Activated CD4-positive, alpha-beta T cell treated with anti-CD3 and anti-CD28 coated beads for 36 hours (primary cell): ENCODE data around the gene LRRC37B. TPM values are rescaled to one million over a fixed set of nuclear protein-coding genes. Genes with fewer than 3 reads are reported as not detected.
"Not testable (repeated sequence)": the region's sequence is repeated elsewhere in the genome, so short reads cannot be mapped to it uniquely, and the experiment has no call there.

Source experiments
- ATAC-seq: fragments of 200-7000 bp; cut with Tn5 transposase; one replicate; pipeline ENCODE4 v1.10.0; 2021; ENCODE audit warnings: mild to moderate bottlenecking, moderate library complexity
- CTCF ChIA-PET: fragments of 350-600 bp; sonication (Branson Sonifier 250); formaldehyde crosslinking; loops from one replicate; lab custom pipeline; 2021; ENCODE audit warnings: antibody characterized with exemption; lab: Charles Lee
- POLR2A ChIA-PET: fragments of 350-600 bp; sonication (Branson Sonifier 250); formaldehyde crosslinking; loops from one replicate; lab custom pipeline; 2021; ENCODE audit warnings: antibody characterized with exemption, inconsistent platforms; lab: Charles Lee
- DNase-seq: peaks from one replicate; pipeline ENCODE4 v3.0.0-alpha.2; 2020
- H3K27ac Mint-ChIP-seq: one replicate; pipeline ENCODE4 v1.8.0; 2021; ENCODE audit warnings: mixed read lengths
- H3K27me3 Mint-ChIP-seq: one replicate; pipeline ENCODE4 v1.8.0; 2021; ENCODE audit warnings: mixed read lengths
- H3K36me3 Mint-ChIP-seq: one replicate; pipeline ENCODE4 v1.8.0; 2021; ENCODE audit warnings: low read depth, mixed read lengths
- H3K4me1 Mint-ChIP-seq: one replicate; pipeline ENCODE4 v1.8.0; 2021; ENCODE audit warnings: mixed read lengths
- H3K4me3 Mint-ChIP-seq: one replicate; pipeline ENCODE4 v1.8.0; 2021; ENCODE audit warnings: mild to moderate bottlenecking, moderate library complexity, mixed read lengths
- H3K9me3 Mint-ChIP-seq: one replicate; pipeline ENCODE4 v1.8.0; 2021; ENCODE audit warnings: low read depth, mixed read lengths
- intact Hi-C, 2 experiments: fragments of 100-400 bp; cut with DNase I in 1 of 2; cut with micrococcal nuclease in 1 of 2; formaldehyde crosslinking; loops; one replicate each; pipeline versions ENCODE4 v1.14.2 to v1.15.1; 2022 to 2024; cut with DNase I, micrococcal nuclease
- total RNA-seq, 2 experiments: library from RNA; stranded (reverse); gene quantifications; one replicate each; pipeline ENCODE4 v1.2.3, GENCODE V29; 2021

Gene LRRC37B
- total RNA-seq, result 10 to 100 TPM; 14.3 to 16.6 TPM

DNA sequence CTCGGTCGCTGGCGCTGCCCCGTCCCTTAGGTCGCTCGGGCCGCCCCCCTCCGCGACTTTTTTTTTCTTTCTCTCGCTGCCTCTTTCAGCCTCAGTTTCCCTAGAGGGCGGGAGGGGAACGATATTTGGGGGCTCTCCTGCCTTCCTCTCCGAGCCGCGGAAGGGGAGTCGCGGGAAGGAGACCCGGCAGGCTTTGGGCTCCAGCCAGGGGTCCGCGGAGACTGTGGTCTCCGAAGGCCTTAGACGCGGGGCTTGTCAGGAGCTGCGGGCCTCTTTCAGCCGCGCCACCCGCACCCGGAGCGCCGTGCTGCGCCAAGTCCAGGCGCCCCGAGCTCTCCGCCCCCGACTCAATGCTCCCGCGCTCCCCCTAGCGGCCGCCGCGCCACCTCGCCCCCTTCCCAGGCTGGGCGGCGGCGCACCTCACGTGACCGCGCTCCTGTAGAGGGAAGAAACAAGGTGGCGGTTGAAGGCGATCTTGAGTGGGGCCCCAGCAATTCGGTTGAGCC, at the start of gene LRRC37B:
LRRC37B (plus strand) TSS at position 427 of the 506 bp plus-strand sequence. CDS start 14,010 bp downstream, outside the sequence.
- DNase-seq (peak; percentile 94), ATAC-seq (peak; percentile 91)
- Mint-ChIP-seq H3K36me3 (peaks cover 4% of the 10 kb centered on the region), H3K9me3 (no peaks in the 10 kb centered on the region), H3K4me3 (peak within 1 kb of the TSS; percentile 86), H3K4me1 (peaks cover 26% of the 10 kb centered on the region), H3K27ac (peak within 1 kb of the TSS; percentile 90), H3K27me3 (no peaks in the 10 kb centered on the region)
- CTCF ChIA-PET, result interaction anchor here (0.6 to 1.7 kb wide), 13 partner anchors 11 to 1147 kb away, joined by 3 to 7 read pairs (median 4); partner anchors contain the start of gene UTP6
- intact Hi-C loops, result loop anchor here in 1 of 2 experiments (1.0 to 5.0 kb wide), 7 partner anchors 70 to 515 kb away; partner anchors contain the start of genes RHOT1, SUZ12, UTP6 and ZNF207
- POLR2A ChIA-PET, result interaction anchor here (0.6 kb wide), 1 partner anchor 365 kb away, joined by 4 read pairs; no protein-coding TSS in a partner anchor

DNA sequence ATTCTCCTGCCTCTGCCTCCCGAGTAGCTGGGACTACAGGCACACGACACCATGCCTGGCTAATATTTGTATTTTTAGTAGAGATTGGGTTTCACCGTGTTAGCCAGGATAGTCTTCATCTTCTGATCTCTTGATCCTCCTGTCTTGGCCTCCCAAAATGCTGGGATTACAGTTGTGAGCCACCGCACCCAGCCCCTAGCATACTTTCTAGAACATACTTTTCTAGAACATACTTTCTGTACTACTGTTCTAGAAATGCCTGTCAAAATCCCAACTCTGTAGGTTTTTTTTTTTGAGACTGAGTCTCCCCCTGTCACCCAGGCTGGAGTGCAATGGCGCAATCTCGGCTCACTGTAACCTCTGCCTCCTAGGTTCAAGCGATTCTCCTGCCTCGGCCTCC, 43.1 kb upstream of the LRRC37B start:
- POLR2A ChIA-PET, DNase-seq, H3K9me3 Mint-ChIP-seq, H3K27ac Mint-ChIP-seq, H3K4me1 Mint-ChIP-seq, H3K4me3 Mint-ChIP-seq, ATAC-seq, H3K27me3 Mint-ChIP-seq, CTCF ChIA-PET, intact Hi-C loops: not testable (repeated sequence)
- peaks cover 41% of the 10 kb centered on the region for H3K36me3 Mint-ChIP-seq

DNA sequence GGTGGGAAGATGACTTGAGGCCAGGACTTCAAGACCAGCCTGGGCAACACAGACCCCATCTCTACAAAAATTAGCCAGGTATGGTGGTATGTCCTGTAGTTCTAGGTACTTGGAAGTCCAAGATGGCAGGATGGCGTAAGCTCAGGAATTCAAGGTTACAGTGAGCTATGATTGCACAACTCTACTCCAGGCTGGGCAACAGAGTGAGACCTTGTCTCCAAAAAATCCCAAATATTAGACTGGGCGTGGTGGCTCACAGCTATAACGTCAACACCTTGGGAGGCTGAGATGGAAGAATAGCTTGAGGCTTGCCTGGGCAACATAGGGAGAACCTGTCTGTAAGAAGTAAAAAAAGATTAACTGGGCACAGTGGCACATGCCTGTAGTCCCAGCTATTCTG, 39.5 kb upstream of the LRRC37B start:
- intact Hi-C loops, result no loop called here

DNA sequence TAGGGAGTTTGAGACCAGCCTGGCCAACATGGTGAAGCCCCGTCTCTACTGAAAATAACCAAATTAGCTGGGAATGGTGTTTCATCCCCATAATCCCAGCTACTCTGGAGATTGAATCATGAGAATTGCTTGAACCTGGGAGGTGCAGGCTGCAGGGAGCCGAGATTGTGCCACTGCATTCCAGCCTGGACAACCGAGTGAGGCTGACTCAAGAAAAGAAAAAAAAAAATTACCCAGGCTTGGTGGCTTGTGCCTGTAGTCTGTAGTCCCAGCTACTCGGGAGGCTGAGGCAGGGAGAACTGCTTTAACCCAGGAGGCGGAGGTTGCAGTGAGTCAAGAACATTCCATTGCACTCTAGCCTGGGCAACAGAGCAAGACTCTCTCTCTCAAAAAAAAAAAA, 36.8 kb upstream of the LRRC37B start:
- intact Hi-C loops, POLR2A ChIA-PET, ATAC-seq, H3K27me3 Mint-ChIP-seq, H3K4me3 Mint-ChIP-seq, H3K9me3 Mint-ChIP-seq, CTCF ChIA-PET, H3K27ac Mint-ChIP-seq, H3K4me1 Mint-ChIP-seq, DNase-seq: not testable (repeated sequence)
- H3K36me3 Mint-ChIP-seq, result peaks cover 21% of the 10 kb centered on the region

More for the DNA sequence above, 39.5 kb upstream of the LRRC37B start:
- ChIA-PET CTCF (no interaction called here), POLR2A (no interaction called here)
- H3K4me3 Mint-ChIP-seq, result no peak overlapping the region
- no peak for ATAC-seq
- DNase-seq, result no peak
- H3K9me3 Mint-ChIP-seq, result no peaks in the 10 kb centered on the region
- peaks cover 6% of the 10 kb centered on the region for H3K4me1 Mint-ChIP-seq
- H3K27me3 Mint-ChIP-seq, result no peaks in the 10 kb centered on the region
- H3K27ac Mint-ChIP-seq, result no peak overlapping the region
- H3K36me3 Mint-ChIP-seq, result peaks cover 28% of the 10 kb centered on the region

DNA sequence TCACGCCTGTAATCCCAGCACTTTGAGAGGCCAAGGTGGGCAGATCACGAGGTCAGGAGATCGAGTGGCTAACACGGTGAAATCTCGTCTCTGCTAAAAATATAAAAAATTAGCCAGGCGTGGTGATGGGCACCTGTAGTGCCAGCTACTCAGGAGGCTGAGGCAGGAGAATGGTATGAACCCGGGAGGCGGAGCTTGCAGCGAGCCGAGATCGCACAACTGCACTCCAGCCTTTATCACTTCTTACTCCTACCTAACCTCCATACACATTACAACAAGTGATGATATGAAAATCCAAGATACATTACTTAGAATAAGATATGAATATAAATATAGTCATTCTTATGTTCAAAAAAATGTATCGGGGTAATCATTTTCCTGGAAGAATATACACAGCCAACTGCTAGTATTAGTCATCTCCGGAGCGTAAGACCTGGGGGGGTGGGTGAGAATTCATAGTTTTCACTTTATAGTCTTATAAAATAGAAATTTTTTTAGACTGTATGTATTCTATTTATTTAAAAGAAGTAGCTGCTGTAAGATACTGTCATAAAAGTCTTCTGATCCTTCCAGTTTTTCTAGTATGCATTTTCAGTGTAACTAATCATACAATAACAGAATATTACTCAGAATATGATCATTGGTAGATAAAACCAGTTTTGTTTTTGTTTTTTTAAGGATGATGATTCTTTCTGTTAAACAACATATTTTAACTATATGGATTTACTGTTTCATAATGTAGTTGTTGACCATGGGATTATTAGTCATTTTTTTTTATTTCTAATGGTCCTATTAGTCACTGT, 32.7 kb upstream of the LRRC37B start:
- ATAC-seq, H3K27me3 Mint-ChIP-seq, H3K9me3 Mint-ChIP-seq, POLR2A ChIA-PET, H3K27ac Mint-ChIP-seq, DNase-seq, H3K4me3 Mint-ChIP-seq, H3K4me1 Mint-ChIP-seq, intact Hi-C loops: not testable (repeated sequence)
- H3K36me3 Mint-ChIP-seq, result peaks cover 26% of the 10 kb centered on the region
- CTCF ChIA-PET, result interaction anchor here (0.6 kb wide), 1 partner anchor 19 kb away, joined by 4 read pairs; no protein-coding TSS in a partner anchor

DNA sequence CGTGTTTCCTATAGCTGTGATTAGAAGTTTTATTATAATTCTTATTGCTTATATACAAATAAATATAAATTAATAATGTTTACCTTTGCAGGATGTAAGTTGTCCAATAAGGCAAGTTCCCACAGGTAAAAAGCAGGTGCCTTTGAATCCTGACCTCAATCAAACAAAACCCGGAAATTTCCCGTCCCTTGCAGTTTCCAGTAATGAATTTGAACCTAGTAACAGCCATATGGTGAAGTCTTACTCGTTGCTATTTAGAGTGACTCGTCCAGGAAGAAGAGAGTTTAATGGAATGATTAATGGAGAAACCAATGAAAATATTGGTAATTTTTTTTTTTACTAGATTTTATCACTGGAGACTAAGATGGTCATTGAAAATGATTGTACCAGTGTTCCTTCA, 31.8 kb upstream of the LRRC37B start:
- H3K27ac Mint-ChIP-seq, CTCF ChIA-PET, H3K4me1 Mint-ChIP-seq, H3K27me3 Mint-ChIP-seq, H3K4me3 Mint-ChIP-seq, H3K9me3 Mint-ChIP-seq, ATAC-seq, intact Hi-C loops, POLR2A ChIA-PET, DNase-seq: not testable (repeated sequence)
- peaks cover 25% of the 10 kb centered on the region for H3K36me3 Mint-ChIP-seq

DNA sequence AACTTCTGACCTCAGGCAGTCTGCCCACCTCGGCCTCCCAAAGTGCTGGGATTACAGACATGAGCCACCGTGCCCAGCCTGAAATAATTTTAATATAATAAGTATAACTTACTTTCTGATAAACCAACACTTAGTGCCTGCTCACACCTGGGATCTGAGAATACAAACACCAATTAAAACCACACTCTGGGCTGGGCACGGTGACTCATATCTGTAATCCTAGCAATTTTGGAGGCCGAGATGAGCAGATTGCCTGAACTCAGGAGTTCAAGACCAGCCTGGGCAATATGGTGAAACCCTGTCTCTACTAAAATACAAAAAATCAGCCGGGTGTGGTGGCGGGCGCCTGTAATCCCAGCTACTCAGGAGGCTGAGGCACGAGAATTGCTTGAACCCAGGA, 15.4 kb upstream of the LRRC37B start:
- H3K27ac Mint-ChIP-seq, H3K27me3 Mint-ChIP-seq, H3K9me3 Mint-ChIP-seq, H3K4me1 Mint-ChIP-seq, DNase-seq, H3K4me3 Mint-ChIP-seq, CTCF ChIA-PET, ATAC-seq: not testable (repeated sequence)
- intact Hi-C loops, result loop anchor here (10.0 kb wide), 2 partner anchors 373 to 383 kb away; no protein-coding TSS in a partner anchor
- peaks cover 34% of the 10 kb centered on the region for H3K36me3 Mint-ChIP-seq
- POLR2A ChIA-PET, result interaction anchor here (0.6 kb wide), 1 partner anchor 108 kb away, joined by 3 read pairs; no protein-coding TSS in a partner anchor

DNA sequence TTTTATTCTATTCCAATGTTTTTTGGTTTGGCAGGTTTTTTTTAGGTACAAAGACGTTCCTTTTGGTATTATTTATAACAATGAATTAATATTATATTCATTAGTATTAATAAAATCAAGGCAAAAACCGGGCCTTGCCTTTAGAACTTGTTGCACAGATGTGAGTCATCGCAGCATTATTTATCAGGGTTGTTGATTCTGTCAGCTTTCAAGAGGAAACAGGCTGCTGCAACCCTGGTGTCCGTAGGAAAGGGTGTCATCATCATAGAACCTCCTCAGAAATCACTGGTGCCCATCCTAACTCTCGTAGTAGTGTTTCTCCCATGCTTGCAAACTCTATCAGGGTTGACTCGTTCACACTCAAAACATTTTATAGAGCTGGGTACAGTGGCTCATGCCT, 10.2 kb upstream of the LRRC37B start:
- peaks cover 32% of the 10 kb centered on the region for H3K36me3 Mint-ChIP-seq
- no peaks in the 10 kb centered on the region for H3K4me1 Mint-ChIP-seq
- DNase-seq (no peak), ATAC-seq (no peak)
- H3K4me3 Mint-ChIP-seq, result no peak overlapping the region
- intact Hi-C loops, result loop anchor here (5.0 to 10.0 kb wide), 3 partner anchors 40 to 378 kb away; no protein-coding TSS in a partner anchor
- ChIA-PET CTCF (no interaction called here), POLR2A (no interaction called here)
- H3K9me3 Mint-ChIP-seq, result no peaks in the 10 kb centered on the region
- H3K27me3 Mint-ChIP-seq, result no peaks in the 10 kb centered on the region
- H3K27ac Mint-ChIP-seq, result no peak overlapping the region

DNA sequence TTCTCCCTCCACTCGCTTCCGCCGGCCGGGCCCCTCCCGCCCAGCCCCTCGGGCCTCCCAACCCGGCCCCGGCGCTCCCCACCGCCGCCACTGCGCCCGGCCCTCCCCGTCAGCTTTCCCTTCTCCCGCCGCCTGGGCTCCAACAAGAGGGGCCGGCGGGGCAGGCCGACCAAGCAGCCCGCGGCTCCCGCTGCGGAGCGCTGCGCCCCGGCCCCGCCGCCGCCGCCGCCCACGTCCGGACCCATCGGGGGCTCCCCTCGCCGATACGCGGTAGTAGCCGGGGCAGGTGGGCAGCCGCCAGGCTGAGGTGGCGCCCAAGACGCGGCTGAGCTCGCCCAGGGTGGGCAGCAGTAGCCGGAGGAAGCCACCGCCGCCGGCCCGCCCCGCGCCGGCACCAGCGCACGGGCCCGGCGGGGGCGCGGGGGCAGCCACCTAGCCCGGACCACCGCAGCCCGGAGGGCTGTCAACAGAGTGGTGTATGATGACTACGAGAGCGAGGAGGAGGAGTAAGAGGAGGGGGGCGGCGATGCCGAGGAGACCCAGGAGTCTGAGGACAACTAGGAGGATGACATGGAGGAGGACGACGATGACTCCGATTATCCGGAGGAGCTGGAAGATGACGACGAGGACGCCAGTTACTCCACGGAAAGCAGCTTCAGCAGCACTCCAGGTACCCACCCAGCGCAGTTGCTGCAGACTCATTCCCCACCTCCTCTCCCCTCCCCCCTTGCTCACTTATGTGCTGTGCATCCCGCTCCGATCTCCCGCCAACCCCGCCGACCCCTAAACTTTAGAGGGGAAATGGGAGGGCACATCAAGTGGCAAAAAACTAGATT, 498 bp downstream of the LRRC37B start:
- Mint-ChIP-seq H3K4me1 (peaks cover 31% of the 10 kb centered on the region), H3K9me3 (no peaks in the 10 kb centered on the region), H3K4me3 (peak overlapping the region; percentile 86), H3K36me3 (peaks cover 5% of the 10 kb centered on the region), H3K27me3 (no peaks in the 10 kb centered on the region), H3K27ac (peak overlapping the region; percentile 90)
- ATAC-seq (peak; percentile 51), DNase-seq (peak; percentile 67)
- ChIA-PET CTCF (interaction anchor here (0.6 to 1.7 kb wide), 16 partner anchors 10 to 1292 kb away, joined by 3 to 7 read pairs (median 4); partner anchors contain the start of gene UTP6), POLR2A (no interaction called here)
- intact Hi-C loops, result loop anchor here (1.0 to 5.0 kb wide), 8 partner anchors 70 to 515 kb away; partner anchors contain the start of genes RHOT1 (in 1 of the 2), SUZ12 (in 1 of the 2), UTP6 (in 1 of the 2) and ZNF207 (in 1 of the 2)

DNA sequence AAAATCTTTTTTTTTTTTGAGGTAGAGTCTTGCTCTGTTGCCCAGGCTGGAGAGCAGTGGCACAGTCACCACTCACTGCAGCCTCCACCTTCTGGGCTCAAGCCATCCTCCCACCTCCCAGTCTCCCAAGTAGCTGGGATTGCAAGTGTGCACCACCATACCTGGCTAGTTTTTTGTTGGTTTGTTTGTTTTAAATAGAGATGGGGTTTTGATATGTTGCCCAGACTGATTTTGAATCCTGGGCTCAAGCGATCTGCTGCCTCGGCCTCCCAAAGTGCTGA, 2.0 kb downstream of the LRRC37B start:
- no peak for ATAC-seq
- intact Hi-C loops, result loop anchor here (2.0 to 5.0 kb wide), 5 partner anchors 72 to 517 kb away; partner anchors contain the start of gene SUZ12 (in 1 of the 2)
- POLR2A ChIA-PET, result no interaction called here
- H3K27ac Mint-ChIP-seq, result peak overlapping the region; percentile 90
- H3K27me3 Mint-ChIP-seq, result no peaks in the 10 kb centered on the region
- CTCF ChIA-PET, result interaction anchor here (0.7 to 3.2 kb wide), 2 partner anchors 74 to 130 kb away, joined by 4 to 14 read pairs; no protein-coding TSS in a partner anchor
- peak overlapping the region; percentile 86 for H3K4me3 Mint-ChIP-seq
- peaks cover 6% of the 10 kb centered on the region for H3K36me3 Mint-ChIP-seq
- H3K9me3 Mint-ChIP-seq, result no peaks in the 10 kb centered on the region
- no peak for DNase-seq
- H3K4me1 Mint-ChIP-seq, result peaks cover 36% of the 10 kb centered on the region

DNA sequence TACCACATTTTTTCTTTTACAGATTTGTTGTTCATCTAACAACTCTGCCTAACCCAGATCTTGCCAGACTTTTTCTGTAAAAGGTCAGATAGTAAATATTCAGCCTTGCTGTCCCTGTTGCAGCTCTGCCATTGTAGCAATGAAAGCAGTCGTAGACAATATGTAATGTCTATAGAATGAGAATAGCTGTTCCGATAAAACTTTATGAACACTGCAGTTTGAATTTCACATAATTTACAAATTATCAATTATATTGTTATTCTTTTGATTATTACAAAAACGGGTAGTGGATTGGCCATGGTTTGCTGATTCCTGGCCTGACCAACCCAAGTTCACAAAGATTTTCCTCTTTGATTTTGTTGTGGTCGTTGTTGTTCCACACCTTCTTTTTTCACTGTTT, 2.9 kb downstream of the LRRC37B start:
- no peaks in the 10 kb centered on the region for H3K9me3 Mint-ChIP-seq
- H3K27ac Mint-ChIP-seq, result no peak overlapping the region
- H3K36me3 Mint-ChIP-seq, result peaks cover 6% of the 10 kb centered on the region
- no peak for ATAC-seq
- POLR2A ChIA-PET, result interaction anchor here (0.6 kb wide), 1 partner anchor 277 kb away, joined by 3 read pairs; no protein-coding TSS in a partner anchor
- no peak for DNase-seq
- CTCF ChIA-PET, result interaction anchor here (0.7 to 3.2 kb wide), 2 partner anchors 129 to 158 kb away, joined by 4 to 14 read pairs; no protein-coding TSS in a partner anchor
- H3K4me3 Mint-ChIP-seq, result peak overlapping the region; percentile 86
- H3K4me1 Mint-ChIP-seq, result peaks cover 39% of the 10 kb centered on the region
- intact Hi-C loops, result no loop called here
- no peaks in the 10 kb centered on the region for H3K27me3 Mint-ChIP-seq
